Measurements from ENCODE around the gene FRMD4B. TPM values are rescaled to one million over a fixed set of nuclear protein-coding genes. Genes with fewer than 3 reads are reported as not detected.

The FRMD4B gene
- total and polyA plus RNA-seq, 4 donors = 16.6 to 96.4 (median 39.0) TPM

DNA sequence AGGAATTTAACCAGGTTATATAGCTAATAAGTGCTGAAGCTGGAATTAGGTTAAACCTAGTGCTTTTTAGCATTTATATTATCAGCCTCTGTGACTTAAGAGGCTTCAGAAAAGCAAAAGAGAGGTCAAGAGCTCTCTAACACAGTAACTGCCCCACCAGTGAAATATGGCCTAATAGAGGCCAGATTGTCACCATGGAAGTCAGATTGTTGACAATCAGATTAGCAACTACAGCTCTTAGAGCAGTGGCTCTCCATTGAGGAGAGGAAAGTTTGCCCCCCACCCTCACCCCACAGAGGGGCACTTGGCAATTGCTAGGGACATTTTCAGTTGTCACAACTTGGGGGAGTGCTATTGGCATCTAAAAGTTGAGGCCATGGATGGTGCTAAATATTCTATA, 240.2 kb downstream of the FRMD4B start:
- Histone ChIP-seq H3K4me3 (no peak overlapping the region), H3K36me3 (ENCODE audit: control insufficient read depth in 4 of 4, insufficient read depth in 4 of 4, low read length in 4 of 4) (no peaks in the 10 kb centered on the region), H3K9ac (ENCODE audit: insufficient read depth in 1 of 2, low read length in 2 of 2) (no peak overlapping the region), H3K27ac (ENCODE audit: low read depth in 1 of 2, low read length in 1 of 2) (no peak overlapping the region), H3K9me3 (ENCODE audit: control insufficient read depth in 4 of 4, insufficient read depth in 3 of 4, low read length in 3 of 4) (no peaks in the 10 kb centered on the region), H3K4me1 (ENCODE audit: control insufficient read depth in 5 of 5, insufficient read depth in 5 of 5, low read length in 5 of 5) (peaks cover 0 to 5% (median 0%) of the 10 kb centered on the region in 5 donors), H3K27me3 (ENCODE audit: control insufficient read depth in 3 of 3, insufficient read depth in 3 of 3, low read length in 2 of 3) (no peaks in the 10 kb centered on the region)
- no peak for ATAC-seq (ENCODE audit: insufficient read depth, low FRiP score)
- TF ChIP-seq, protein P1, sequence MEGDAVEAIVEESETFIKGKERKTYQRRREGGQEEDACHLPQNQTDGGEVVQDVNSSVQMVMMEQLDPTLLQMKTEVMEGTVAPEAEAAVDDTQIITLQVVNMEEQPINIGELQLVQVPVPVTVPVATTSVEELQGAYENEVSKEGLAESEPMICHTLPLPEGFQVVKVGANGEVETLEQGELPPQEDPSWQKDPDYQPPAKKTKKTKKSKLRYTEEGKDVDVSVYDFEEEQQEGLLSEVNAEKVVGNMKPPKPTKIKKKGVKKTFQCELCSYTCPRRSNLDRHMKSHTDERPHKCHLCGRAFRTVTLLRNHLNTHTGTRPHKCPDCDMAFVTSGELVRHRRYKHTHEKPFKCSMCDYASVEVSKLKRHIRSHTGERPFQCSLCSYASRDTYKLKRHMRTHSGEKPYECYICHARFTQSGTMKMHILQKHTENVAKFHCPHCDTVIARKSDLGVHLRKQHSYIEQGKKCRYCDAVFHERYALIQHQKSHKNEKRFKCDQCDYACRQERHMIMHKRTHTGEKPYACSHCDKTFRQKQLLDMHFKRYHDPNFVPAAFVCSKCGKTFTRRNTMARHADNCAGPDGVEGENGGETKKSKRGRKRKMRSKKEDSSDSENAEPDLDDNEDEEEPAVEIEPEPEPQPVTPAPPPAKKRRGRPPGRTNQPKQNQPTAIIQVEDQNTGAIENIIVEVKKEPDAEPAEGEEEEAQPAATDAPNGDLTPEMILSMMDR (IDR thresholded peaks at IDR 0.05; ENCODE audit: control extremely low read depth, extremely low read depth) = no peak
- no peak for DNase-seq

DNA sequence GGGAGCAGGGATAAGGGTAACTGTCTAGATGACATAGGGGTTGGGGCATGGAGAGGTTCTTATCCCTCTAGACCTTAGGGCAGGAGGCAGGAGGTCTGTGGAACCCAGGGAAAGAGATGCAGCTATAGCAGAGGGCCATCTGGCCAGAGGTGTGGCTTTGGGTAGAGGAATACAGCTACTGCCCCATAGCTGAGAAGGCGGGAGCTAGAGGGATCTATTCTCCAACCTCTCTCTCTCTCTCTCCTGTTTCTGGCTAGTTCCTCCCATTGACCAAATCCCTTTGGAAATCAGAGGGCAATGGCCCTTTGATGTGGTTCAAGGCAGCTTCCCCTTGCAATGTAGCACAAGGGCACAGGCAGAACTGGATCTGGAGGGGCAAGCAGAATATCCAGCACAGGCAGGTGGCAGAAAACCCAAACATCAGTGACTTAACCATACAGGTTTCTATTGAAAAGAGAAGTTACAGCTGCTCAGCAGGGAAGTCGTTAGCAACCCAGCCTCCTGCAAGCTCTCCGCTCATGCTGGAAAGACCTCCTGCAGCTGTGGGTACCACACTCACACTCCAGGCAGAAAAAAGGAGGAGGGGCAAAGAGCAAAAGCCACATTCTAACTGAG, 241.2 kb downstream of the FRMD4B start:
- ATAC-seq (ENCODE audit: insufficient read depth, low FRiP score) (no peak), DNase-seq (peak in 1 of 3 donors; percentile 24)
- Histone ChIP-seq H3K9ac (ENCODE audit: insufficient read depth in 1 of 2, low read length in 2 of 2) (no peak overlapping the region), H3K36me3 (ENCODE audit: control insufficient read depth in 4 of 4, insufficient read depth in 4 of 4, low read length in 4 of 4) (no peaks in the 10 kb centered on the region), H3K27me3 (ENCODE audit: control insufficient read depth in 3 of 3, insufficient read depth in 3 of 3, low read length in 2 of 3) (no peaks in the 10 kb centered on the region), H3K4me1 (ENCODE audit: control insufficient read depth in 5 of 5, insufficient read depth in 5 of 5, low read length in 5 of 5) (peaks cover 0 to 5% (median 0%) of the 10 kb centered on the region in 5 donors), H3K9me3 (ENCODE audit: control insufficient read depth in 4 of 4, insufficient read depth in 3 of 4, low read length in 3 of 4) (no peaks in the 10 kb centered on the region), H3K27ac (ENCODE audit: low read depth in 1 of 2, low read length in 1 of 2) (no peak overlapping the region), H3K4me3 (no peak overlapping the region)
- TF ChIP-seq, protein P1 (IDR thresholded peaks at IDR 0.05; ENCODE audit: control extremely low read depth, extremely low read depth) = no peak
- WGBS, 2 donors = 60 to 73% methylated on average over 3 of the region's 3 CpGs

DNA sequence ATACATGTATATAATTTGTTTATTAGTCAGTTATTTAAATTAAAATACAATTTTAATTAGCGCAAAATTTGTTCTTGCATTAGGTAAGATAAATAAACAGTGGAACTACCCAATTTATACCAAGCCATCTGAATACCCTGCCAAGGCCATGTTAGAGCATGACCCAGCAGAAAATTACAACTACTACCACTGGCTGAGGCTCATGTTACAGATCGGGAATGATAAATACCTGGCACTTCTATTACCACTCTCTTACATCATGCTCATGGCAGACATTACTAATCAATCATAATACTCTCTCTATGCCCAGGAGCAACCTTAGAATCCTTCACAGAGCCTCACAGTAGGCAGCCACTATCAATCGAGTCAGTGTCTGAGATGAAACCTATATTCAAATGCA, 242.3 kb downstream of the FRMD4B start:
- WGBS, 2 donors = 91 to 92% methylated on average over 3 of the region's 3 CpGs
- H3K4me1 ChIP-seq (ENCODE audit: control insufficient read depth in 5 of 5, insufficient read depth in 5 of 5, low read length in 5 of 5) = peaks cover 0 to 5% (median 0%) of the 10 kb centered on the region in 5 donors
- H3K27me3 ChIP-seq (ENCODE audit: control insufficient read depth in 3 of 3, insufficient read depth in 3 of 3, low read length in 2 of 3) = no peaks in the 10 kb centered on the region
- DNase-seq (no peak), ATAC-seq (ENCODE audit: insufficient read depth, low FRiP score) (no peak)
- H3K9ac ChIP-seq (ENCODE audit: insufficient read depth in 1 of 2, low read length in 2 of 2) = no peak overlapping the region
- TF ChIP-seq, protein P1 (IDR thresholded peaks at IDR 0.05; ENCODE audit: control extremely low read depth, extremely low read depth) = no peak
- H3K36me3 ChIP-seq (ENCODE audit: control insufficient read depth in 4 of 4, insufficient read depth in 4 of 4, low read length in 4 of 4) = no peaks in the 10 kb centered on the region
- no peak overlapping the region for H3K27ac ChIP-seq (ENCODE audit: low read depth in 1 of 2, low read length in 1 of 2)
- H3K4me3 ChIP-seq = no peak overlapping the region
- no peaks in the 10 kb centered on the region for H3K9me3 ChIP-seq (ENCODE audit: control insufficient read depth in 4 of 4, insufficient read depth in 3 of 4, low read length in 3 of 4)
